CD4-positive, alpha-beta T cell (primary cell): ENCODE data around the gene CSRP1. TPM values are rescaled to one million over a fixed set of nuclear protein-coding genes. Genes with fewer than 3 reads are reported as not detected.
A peak's percentile ranks its signal among the peaks of the same experiment; 100 is the strongest.

ENCODE experiments used
- ATAC-seq: fragments of 200-7000 bp; cut with Tn5 transposase; one replicate; pipeline ENCODE4 v1.10.0; 2022; ENCODE audit warnings: mild to moderate bottlenecking; ENCODE audit not compliant: poor library complexity
- CTCF ChIA-PET: fragments of 350-600 bp; sonication (Branson Sonifier 250); formaldehyde crosslinking; loops from one replicate; lab custom pipeline; 2021; ENCODE audit warnings: antibody characterized with exemption, inconsistent platforms; lab: Charles Lee
- POLR2A ChIA-PET: fragments of 350-600 bp; sonication (Branson Sonifier 250); formaldehyde crosslinking; loops from one replicate; lab custom pipeline; 2021; ENCODE audit warnings: antibody characterized with exemption, inconsistent platforms; lab: Charles Lee
- DNase-seq, 14 experiments: peaks; one replicate each; pipeline ENCODE4 v3.0.0-alpha.2; 2013 to 2020; ENCODE audit warnings: mixed read lengths in 2 of 14
- H3K27ac ChIP-seq, 2 donors: one replicate each; pipeline versions ENCODE4 v1.5.1 to v1.7.0; 2013; ENCODE audit warnings: low read length in 2 of 2, low read depth in 1 of 2, mild to moderate bottlenecking in 1 of 2
- H3K27me3 ChIP-seq, 2 experiments: 1 replicate in 1 of 2; 2 replicates in 1 of 2; pipeline versions ENCODE4 v1.6.1 to v1.7.0; 2013; ENCODE audit warnings: low read length in 2 of 2, control low read depth in 1 of 2, mild to moderate bottlenecking in 1 of 2, moderate library complexity in 1 of 2; ENCODE audit not compliant: insufficient read depth in 2 of 2, control insufficient read depth in 1 of 2
- H3K36me3 ChIP-seq: one replicate; pipeline ENCODE4 v1.6.1; 2013; ENCODE audit warnings: low read length, control low read depth; ENCODE audit not compliant: insufficient read depth
- H3K4me1 ChIP-seq: one replicate; pipeline ENCODE4 v1.6.1; 2013; ENCODE audit warnings: low read length, control low read depth; ENCODE audit not compliant: insufficient read depth
- H3K4me3 ChIP-seq: one replicate; pipeline ENCODE4 v1.5.1; 2013; ENCODE audit warnings: mild to moderate bottlenecking, low read length, moderate library complexity
- H3K9me3 ChIP-seq, 2 experiments: 1 replicate in 1 of 2; 2 replicates in 1 of 2; pipeline versions ENCODE4 v1.6.1 to v1.7.0; 2013; ENCODE audit warnings: low read length in 2 of 2, mild to moderate bottlenecking in 2 of 2, control low read depth in 1 of 2, moderate library complexity in 1 of 2; ENCODE audit not compliant: control insufficient read depth in 1 of 2, insufficient read depth in 1 of 2
- H3K27ac Mint-ChIP-seq: one replicate; pipeline ENCODE4 v1.8.0; 2020; ENCODE audit warnings: mixed read lengths
- H3K27me3 Mint-ChIP-seq: one replicate; pipeline ENCODE4 v1.8.0; 2021; ENCODE audit warnings: mixed read lengths
- H3K36me3 Mint-ChIP-seq: one replicate; pipeline ENCODE4 v1.8.0; 2021; ENCODE audit warnings: low read depth, mixed read lengths
- H3K4me1 Mint-ChIP-seq: one replicate; pipeline ENCODE4 v1.8.0; 2021; ENCODE audit warnings: low read depth, mixed read lengths
- H3K4me3 Mint-ChIP-seq: one replicate; pipeline ENCODE4 v1.8.0; 2020; ENCODE audit warnings: mild to moderate bottlenecking, mixed read lengths
- H3K9me3 Mint-ChIP-seq: one replicate; pipeline ENCODE4 v1.8.0; 2020; ENCODE audit warnings: mixed read lengths
- intact Hi-C, 2 experiments: fragments of 100-400 bp; cut with DNase I in 1 of 2; cut with micrococcal nuclease in 1 of 2; formaldehyde crosslinking; loops; one replicate each; pipeline versions ENCODE4 v1.15.1 to v1.9.0; 2023 to 2025; cut with DNase I, micrococcal nuclease
- total RNA-seq, 174 experiments: library from RNA in 2 of 174; stranded (reverse) in 2 of 174; gene quantifications; one replicate each; pipeline ENCODE4 v1.2.3 and lab custom pipeline; 2021 to 2026
- TF ChIP-seq, protein P1 (sequence below): fragments of 200-600 bp; IDR thresholded peaks from one replicate; pipeline ENCODE4 v1.8.0; 2022; ENCODE audit warnings: antibody characterized with exemption, mild to moderate bottlenecking

CSRP1 gene
- total RNA-seq, 2 experiments from 2014 or later, result 34.8 to 39.9 TPM

DNA sequence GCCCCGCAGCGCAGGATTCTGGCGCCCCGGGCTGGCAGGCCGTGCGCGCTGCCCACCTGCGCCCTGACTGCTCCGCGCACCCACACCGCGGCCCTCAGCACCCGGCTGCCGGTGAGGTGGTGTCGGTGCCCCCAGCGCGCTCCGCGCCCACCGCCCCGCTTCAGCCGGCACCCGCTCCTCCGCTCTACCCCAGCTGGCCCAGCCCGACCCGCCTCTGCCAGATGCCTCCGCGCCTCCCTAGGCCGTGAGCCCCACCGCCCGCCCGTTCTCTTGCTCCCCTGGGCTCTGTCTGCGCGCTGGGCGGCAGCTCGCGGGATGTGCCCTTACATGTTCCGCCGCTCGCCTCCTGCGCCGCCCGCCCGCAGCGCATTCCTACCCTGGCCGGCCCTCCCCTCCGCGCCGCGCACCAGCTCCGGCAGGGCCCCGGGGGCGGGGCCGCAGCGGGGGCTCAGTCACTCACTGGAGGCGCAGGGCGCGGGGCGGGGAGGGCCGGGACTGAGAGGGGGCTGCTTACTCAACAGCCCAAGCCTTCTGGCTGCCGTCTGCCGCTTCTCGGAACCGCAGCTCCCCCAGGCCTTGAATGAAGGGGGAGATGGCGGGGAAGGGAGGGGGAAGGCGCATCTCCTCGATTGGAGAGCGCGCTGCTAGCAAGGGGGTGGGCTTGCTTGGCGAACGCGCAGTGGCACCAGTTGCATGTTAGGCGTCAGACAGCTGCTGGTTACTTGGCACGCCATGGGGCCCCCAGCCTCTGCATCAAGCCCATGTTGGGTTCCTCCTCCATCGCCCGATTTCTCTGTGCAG is 37.9 kb downstream of the CSRP1 start, which contains the start of gene PHLDA3:
Gene PHLDA3, minus strand, starts transcription at position 345 of the 801 bp plus-strand sequence. CDS start 402 bp downstream, outside the sequence.
- peaks cover 7% of the 10 kb centered on the region for H3K4me1 Mint-ChIP-seq
- CTCF ChIA-PET, result interaction anchor here (0.7 to 1.2 kb wide), 3 partner anchors 13 to 44 kb away, joined by 3 to 4 read pairs (median 3); no protein-coding TSS in a partner anchor
- Histone ChIP-seq H3K4me3 (peak within 1 kb of the TSS; percentile 22), H3K4me1 (peaks cover 9% of the 10 kb centered on the region), H3K27me3 (peaks cover 21 to 32% of the 10 kb centered on the region in 2 experiments), H3K9me3 (peaks cover 0 to 7% of the 10 kb centered on the region in 2 experiments), H3K36me3 (no peaks in the 10 kb centered on the region), H3K27ac (no peak within 1 kb of the TSS)
- ATAC-seq (peak; percentile 60), DNase-seq (peak in 9 of 14 experiments; percentile 4 to 45 (median 25))
- H3K27ac Mint-ChIP-seq, result no peak within 1 kb of the TSS
- H3K36me3 Mint-ChIP-seq, result no peaks in the 10 kb centered on the region
- no peaks in the 10 kb centered on the region for H3K9me3 Mint-ChIP-seq
- peaks cover 55% of the 10 kb centered on the region for H3K27me3 Mint-ChIP-seq
- peak within 1 kb of the TSS; percentile 45 for H3K4me3 Mint-ChIP-seq
- POLR2A ChIA-PET, result no interaction called here
- intact Hi-C loops, result no loop called here
- TF ChIP-seq, protein P1, sequence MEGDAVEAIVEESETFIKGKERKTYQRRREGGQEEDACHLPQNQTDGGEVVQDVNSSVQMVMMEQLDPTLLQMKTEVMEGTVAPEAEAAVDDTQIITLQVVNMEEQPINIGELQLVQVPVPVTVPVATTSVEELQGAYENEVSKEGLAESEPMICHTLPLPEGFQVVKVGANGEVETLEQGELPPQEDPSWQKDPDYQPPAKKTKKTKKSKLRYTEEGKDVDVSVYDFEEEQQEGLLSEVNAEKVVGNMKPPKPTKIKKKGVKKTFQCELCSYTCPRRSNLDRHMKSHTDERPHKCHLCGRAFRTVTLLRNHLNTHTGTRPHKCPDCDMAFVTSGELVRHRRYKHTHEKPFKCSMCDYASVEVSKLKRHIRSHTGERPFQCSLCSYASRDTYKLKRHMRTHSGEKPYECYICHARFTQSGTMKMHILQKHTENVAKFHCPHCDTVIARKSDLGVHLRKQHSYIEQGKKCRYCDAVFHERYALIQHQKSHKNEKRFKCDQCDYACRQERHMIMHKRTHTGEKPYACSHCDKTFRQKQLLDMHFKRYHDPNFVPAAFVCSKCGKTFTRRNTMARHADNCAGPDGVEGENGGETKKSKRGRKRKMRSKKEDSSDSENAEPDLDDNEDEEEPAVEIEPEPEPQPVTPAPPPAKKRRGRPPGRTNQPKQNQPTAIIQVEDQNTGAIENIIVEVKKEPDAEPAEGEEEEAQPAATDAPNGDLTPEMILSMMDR, result no peak

DNA sequence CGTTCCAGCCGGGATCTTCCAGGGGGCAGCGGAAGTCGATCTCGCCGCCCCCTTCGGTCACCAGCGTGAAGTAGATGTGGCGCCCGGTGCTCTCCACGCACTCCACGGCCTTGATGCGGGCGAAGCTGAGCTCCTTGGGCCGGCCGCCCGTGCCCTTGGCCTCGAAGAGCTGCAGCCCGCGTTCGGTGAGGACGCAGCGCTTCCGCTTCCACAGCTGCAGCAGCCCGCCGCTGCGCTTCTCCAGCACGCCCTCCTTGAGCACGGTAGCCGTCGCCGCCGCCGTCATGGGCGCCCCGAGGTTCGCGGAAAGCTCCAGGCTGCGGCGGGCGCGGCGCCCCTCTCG is 38.5 kb downstream of the CSRP1 start:
- H3K4me1 ChIP-seq, result peaks cover 9% of the 10 kb centered on the region
- Mint-ChIP-seq H3K27ac (no peak overlapping the region), H3K27me3 (peaks cover 49% of the 10 kb centered on the region), H3K4me1 (peaks cover 7% of the 10 kb centered on the region), H3K4me3 (no peak overlapping the region), H3K36me3 (no peaks in the 10 kb centered on the region), H3K9me3 (no peaks in the 10 kb centered on the region)
- DNase-seq (peak in 1 of 14 experiments; percentile 25), ATAC-seq (no peak)
- TF ChIP-seq, protein P1, result no peak
- CTCF ChIA-PET, result interaction anchor here (0.7 to 1.2 kb wide), 3 partner anchors 14 to 44 kb away, joined by 3 to 4 read pairs (median 3); no protein-coding TSS in a partner anchor
- POLR2A ChIA-PET, result no interaction called here
- H3K27ac ChIP-seq, result no peak overlapping the region
- H3K4me3 ChIP-seq, result peak overlapping the region; percentile 22
- H3K36me3 ChIP-seq, result no peaks in the 10 kb centered on the region
- peaks cover 0 to 7% of the 10 kb centered on the region in 2 experiments for H3K9me3 ChIP-seq
- intact Hi-C loops, result no loop called here
- H3K27me3 ChIP-seq, result peaks cover 21 to 31% of the 10 kb centered on the region in 2 experiments

DNA sequence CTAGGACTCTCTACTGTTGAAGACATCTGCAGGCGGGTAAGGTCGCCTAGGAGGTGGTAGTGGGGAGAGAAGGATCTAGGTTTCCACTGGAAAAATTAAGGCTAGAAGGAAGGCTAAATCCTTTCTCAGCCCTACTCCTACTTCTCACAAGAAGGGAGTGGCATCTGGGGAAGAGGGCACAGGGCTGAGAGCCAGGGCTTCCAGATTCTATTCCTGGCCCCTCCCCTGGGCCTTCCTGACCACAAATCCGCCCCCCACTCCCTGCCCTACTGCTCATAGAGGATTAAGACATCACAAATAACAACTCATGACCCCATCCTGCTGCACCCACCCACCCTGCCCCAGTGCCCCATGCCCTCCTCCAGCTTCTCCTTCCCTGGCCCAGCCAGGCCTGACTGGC is 40.4 kb downstream of the CSRP1 start:
- Mint-ChIP-seq H3K27me3 (peaks cover 35% of the 10 kb centered on the region), H3K4me1 (peaks cover 7% of the 10 kb centered on the region), H3K27ac (no peak overlapping the region), H3K4me3 (no peak overlapping the region), H3K36me3 (no peaks in the 10 kb centered on the region), H3K9me3 (no peaks in the 10 kb centered on the region)
- peaks cover 9% of the 10 kb centered on the region for H3K4me1 ChIP-seq
- CTCF ChIA-PET, result no interaction called here
- peaks cover 21 to 28% of the 10 kb centered on the region in 2 experiments for H3K27me3 ChIP-seq
- POLR2A ChIA-PET, result no interaction called here
- no peak overlapping the region for H3K4me3 ChIP-seq
- H3K36me3 ChIP-seq, result no peaks in the 10 kb centered on the region
- H3K27ac ChIP-seq, result no peak overlapping the region
- peaks cover 0 to 7% of the 10 kb centered on the region in 2 experiments for H3K9me3 ChIP-seq
- ATAC-seq (no peak), DNase-seq (no peak)
- TF ChIP-seq, protein P1, result no peak
- intact Hi-C loops, result no loop called here
